ENCODE data around the gene PDE4A. TPM values are rescaled to one million over a fixed set of nuclear protein-coding genes. Genes with fewer than 3 reads are reported as not detected.

Gene PDE4A
- total and polyA plus RNA-seq, 3 donors from 2014 or later = 20.1 to 35.4 (median 35.0) TPM

- Histone ChIP-seq H3K27me3 (no peaks in the 10 kb centered on the region), H3K27ac (peak within 1 kb of the TSS; percentile 84 to 93), H3K9me3 (no peaks in the 10 kb centered on the region), H3K4me1 (peaks cover 13% of the 10 kb centered on the region), H3K36me3 (ENCODE audit: low read depth, missing control alignments) (no peaks in the 10 kb centered on the region), H3K4me3 (peak within 1 kb of the TSS; percentile 92 to 97)
- TF ChIP-seq CTCF (IDR thresholded peaks at IDR 0.05) (no peak), POLR2A (IDR thresholded peaks at IDR 0.05) (no peak)
- peak; percentile 65 for DNase-seq
- 2 to 4% methylated on average over 30 to 32 of the region's 73 CpGs for WGBS, 2 donors
- intact Hi-C loops (cut with DNase I; ENCODE audit: low total_unique reads) = no loop called here
Measured at GRCh38 chr19:10503002-10503789, 82.9 kb downstream of the PDE4A start, which contains the start of gene KEAP1. TSS of gene KEAP1 (minus strand) at chr19:10503356. CDS start at chr19:10500033, 3,323 bp downstream.

- intact Hi-C loops (cut with DNase I; ENCODE audit: low total_unique reads) = no loop called here
Measured at GRCh38 chr19:10505583-10506229, 85.4 kb downstream of the PDE4A start.

GRCh38 chr19:10508036-10508435, 87.7 kb downstream of the PDE4A start:
- intact Hi-C loops (cut with DNase I; ENCODE audit: low total_unique reads) = no loop called here
- TF ChIP-seq CTCF (IDR thresholded peaks at IDR 0.05) = no peak
- no peak for TF ChIP-seq POLR2A (IDR thresholded peaks at IDR 0.05)

More at GRCh38 chr19:10505583-10506229, 85.4 kb downstream of the PDE4A start:
- Histone ChIP-seq H3K27me3 (no peaks in the 10 kb centered on the region), H3K4me3 (no peak overlapping the region), H3K9me3 (no peaks in the 10 kb centered on the region), H3K27ac (no peak overlapping the region), H3K36me3 (ENCODE audit: low read depth, missing control alignments) (no peaks in the 10 kb centered on the region), H3K4me1 (peaks cover 13% of the 10 kb centered on the region)
- DNase-seq = peak; percentile 88
- no peak for TF ChIP-seq POLR2A (IDR thresholded peaks at IDR 0.05)
- peak; percentile 16 to 84 (median 62) for TF ChIP-seq CTCF (IDR thresholded peaks at IDR 0.05)
- WGBS, 2 donors = 17 to 26% methylated on average over 17 of the region's 17 CpGs

GRCh38 chr19:10508707-10509106, 88.4 kb downstream of the PDE4A start:
- Histone ChIP-seq H3K4me1 (peaks cover 4% of the 10 kb centered on the region), H3K4me3 (no peak overlapping the region), H3K27me3 (no peaks in the 10 kb centered on the region), H3K27ac (no peak overlapping the region), H3K9me3 (no peaks in the 10 kb centered on the region), H3K36me3 (ENCODE audit: low read depth, missing control alignments) (no peaks in the 10 kb centered on the region)
- no peak for TF ChIP-seq CTCF (IDR thresholded peaks at IDR 0.05)
- TF ChIP-seq POLR2A (IDR thresholded peaks at IDR 0.05) = no peak
- no peak for DNase-seq
- WGBS, 2 donors = 92 to 95% methylated on average over 3 of the region's 3 CpGs
- intact Hi-C loops (cut with DNase I; ENCODE audit: low total_unique reads) = no loop called here

More at GRCh38 chr19:10508036-10508435, 87.7 kb downstream of the PDE4A start:
- Histone ChIP-seq H3K4me1 (peaks cover 4% of the 10 kb centered on the region), H3K36me3 (ENCODE audit: low read depth, missing control alignments) (no peaks in the 10 kb centered on the region), H3K27ac (no peak overlapping the region), H3K27me3 (no peaks in the 10 kb centered on the region), H3K9me3 (no peaks in the 10 kb centered on the region), H3K4me3 (no peak overlapping the region)
- WGBS, 2 donors = 86 to 95% methylated on average over 16 of the region's 16 CpGs
- no peak for DNase-seq

Measured in testis (tissue), 3 donors.